Skeletal muscle satellite cell (primary cell): Measurements from ENCODE around the gene TLE4.
A peak's percentile ranks its signal among the peaks of the same experiment; 100 is the strongest.

Experiments
- H3K27me3 ChIP-seq: 2 replicates; pipeline ENCODE4 v1.7.0; 2013; ENCODE audit warnings: low read length; ENCODE audit not compliant: control insufficient read depth, insufficient read depth
- H3K36me3 ChIP-seq: 2 replicates; pipeline ENCODE4 v1.7.0; 2013; ENCODE audit warnings: mild to moderate bottlenecking, control low read depth, low read length; ENCODE audit not compliant: insufficient read depth
- H3K4me1 ChIP-seq: 2 replicates; pipeline ENCODE4 v1.7.0; 2013; ENCODE audit warnings: low read length; ENCODE audit not compliant: control insufficient read depth, insufficient read depth
- H3K4me2 ChIP-seq: 2 replicates; pipeline ENCODE4 v1.7.0; 2013; ENCODE audit warnings: mild to moderate bottlenecking, low read length
- H3K4me3 ChIP-seq: 2 replicates; pipeline ENCODE4 v1.7.0; 2013; ENCODE audit warnings: low read length
- H3K9ac ChIP-seq: 2 replicates; pipeline ENCODE4 v1.7.0; 2013; ENCODE audit warnings: mild to moderate bottlenecking, low read depth, low read length, moderate library complexity
- H3K9me3 ChIP-seq: replicated peaks from 2 replicates; pipeline ENCODE4 v1.7.0; 2013; ENCODE audit warnings: mild to moderate bottlenecking, control low read depth, low read length

Gene TLE4

DNA sequence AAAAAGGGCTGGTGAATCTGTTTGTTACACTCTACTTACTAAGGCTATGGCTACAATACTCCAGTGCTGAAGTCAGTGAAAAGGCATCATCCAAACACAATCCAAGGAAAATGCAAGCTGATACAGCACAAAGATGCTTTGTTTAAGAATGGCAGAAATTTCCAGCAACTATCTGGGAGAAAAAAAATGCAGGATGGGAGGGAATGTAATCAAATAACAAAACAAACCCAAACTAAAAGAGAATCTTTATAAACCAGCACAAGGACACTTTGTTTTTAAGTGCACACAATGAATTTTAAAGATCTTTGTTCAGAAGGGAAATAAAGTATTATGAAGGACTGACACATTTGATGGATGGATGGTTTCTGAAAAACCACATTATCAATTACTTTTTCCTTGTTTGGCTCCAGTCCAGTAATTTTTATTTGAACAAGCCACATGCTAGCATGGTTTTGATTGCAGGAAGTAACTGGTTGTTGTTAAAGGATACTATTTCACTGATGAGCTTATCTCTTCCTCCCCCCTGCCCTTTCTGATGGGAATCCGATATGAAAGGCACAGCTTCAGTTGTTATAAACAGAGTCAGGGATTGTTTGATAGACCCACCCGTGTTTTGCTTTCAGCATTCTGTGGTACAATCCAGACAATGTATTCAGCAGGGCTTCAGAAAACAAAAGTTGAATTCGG lies 12.1 kb upstream of the TLE4 start:
- H3K9ac ChIP-seq: no peak overlapping the region
- H3K4me2 ChIP-seq: no peak overlapping the region
- peaks cover 9% of the 10 kb centered on the region for H3K4me1 ChIP-seq
- no peaks in the 10 kb centered on the region for H3K9me3 ChIP-seq
- no peak overlapping the region for H3K4me3 ChIP-seq
- H3K27me3 ChIP-seq: no peaks in the 10 kb centered on the region
- H3K36me3 ChIP-seq: no peaks in the 10 kb centered on the region

DNA sequence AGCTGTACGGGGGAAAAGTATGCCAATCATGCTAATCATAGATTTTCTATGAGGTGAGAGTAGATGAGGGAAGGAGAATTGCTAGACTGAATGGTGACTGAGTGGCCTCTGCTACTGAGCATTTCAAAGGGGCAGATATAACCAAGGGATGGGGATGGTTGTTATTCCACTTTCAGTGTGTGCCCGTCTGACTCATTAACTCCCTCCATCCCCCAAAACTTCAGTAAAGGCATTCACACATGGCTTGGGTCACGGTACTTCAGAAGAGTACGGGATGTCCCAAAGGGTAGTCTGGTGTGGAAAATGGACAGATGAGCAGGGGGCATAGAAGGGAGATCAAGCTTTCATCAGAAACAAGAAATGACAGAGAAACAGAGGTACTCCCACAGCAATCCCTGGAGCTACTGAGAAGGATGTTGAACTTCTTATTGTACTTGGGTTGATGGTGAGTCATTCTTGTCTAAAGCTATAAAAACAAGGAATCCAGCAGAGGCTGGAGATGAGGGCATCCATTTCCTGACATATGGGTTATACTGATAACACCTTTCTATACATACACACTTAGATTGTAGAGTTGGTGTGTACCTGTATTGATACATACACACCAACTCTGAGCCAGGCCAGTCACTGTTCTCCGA lies 8.9 kb upstream of the TLE4 start:
- H3K4me3 ChIP-seq: no peak overlapping the region
- no peaks in the 10 kb centered on the region for H3K27me3 ChIP-seq
- no peaks in the 10 kb centered on the region for H3K9me3 ChIP-seq
- H3K4me2 ChIP-seq: peak overlapping the region; percentile 35
- no peak overlapping the region for H3K9ac ChIP-seq
- no peaks in the 10 kb centered on the region for H3K36me3 ChIP-seq
- H3K4me1 ChIP-seq: peaks cover 9% of the 10 kb centered on the region

DNA sequence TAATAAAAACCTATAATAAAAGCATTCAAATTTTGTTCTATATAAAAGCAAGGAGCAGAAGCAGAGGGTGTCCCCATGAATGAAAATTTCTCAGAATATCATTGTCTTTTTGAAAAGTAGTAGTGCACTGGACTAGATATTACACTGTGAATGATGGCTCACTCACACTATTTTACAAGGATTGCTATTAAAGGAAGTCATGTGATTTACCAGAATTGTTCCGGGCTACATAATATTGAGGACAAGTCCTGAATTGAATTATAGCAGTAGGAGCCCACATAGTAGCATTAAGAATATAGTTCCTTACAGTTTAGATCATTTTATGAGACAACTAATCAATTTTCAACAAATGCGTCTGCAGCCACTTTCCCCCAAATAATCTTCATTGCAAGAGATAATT lies 7.7 kb upstream of the TLE4 start:
- Histone ChIP-seq H3K36me3 (no peaks in the 10 kb centered on the region), H3K4me3 (no peak overlapping the region), H3K27me3 (no peaks in the 10 kb centered on the region), H3K4me1 (peaks cover 9% of the 10 kb centered on the region), H3K4me2 (no peak overlapping the region), H3K9me3 (no peaks in the 10 kb centered on the region), H3K9ac (no peak overlapping the region)

DNA sequence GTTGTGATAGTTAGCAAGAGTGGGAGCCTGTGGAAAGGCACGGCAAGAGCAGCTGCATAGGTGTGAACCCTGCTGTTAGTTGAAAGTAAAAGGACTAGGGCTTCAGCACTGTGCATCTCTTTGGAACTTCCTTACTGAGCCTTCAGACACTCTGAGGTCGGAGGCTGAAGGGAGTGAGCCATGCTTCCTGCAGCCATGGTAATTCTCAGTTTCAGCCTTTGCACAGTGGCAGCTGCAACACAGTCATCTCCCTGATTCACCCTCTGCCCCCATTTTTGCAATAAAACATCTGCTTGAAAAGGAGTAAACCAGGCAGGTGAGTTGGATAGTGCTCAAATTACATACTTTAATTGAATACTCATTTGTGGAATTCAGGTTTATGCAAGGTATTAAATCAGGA lies 6.5 kb upstream of the TLE4 start:
- Histone ChIP-seq H3K9me3 (no peaks in the 10 kb centered on the region), H3K36me3 (no peaks in the 10 kb centered on the region), H3K4me2 (no peak overlapping the region), H3K4me1 (peaks cover 13% of the 10 kb centered on the region), H3K9ac (no peak overlapping the region), H3K4me3 (no peak overlapping the region), H3K27me3 (no peaks in the 10 kb centered on the region)

DNA sequence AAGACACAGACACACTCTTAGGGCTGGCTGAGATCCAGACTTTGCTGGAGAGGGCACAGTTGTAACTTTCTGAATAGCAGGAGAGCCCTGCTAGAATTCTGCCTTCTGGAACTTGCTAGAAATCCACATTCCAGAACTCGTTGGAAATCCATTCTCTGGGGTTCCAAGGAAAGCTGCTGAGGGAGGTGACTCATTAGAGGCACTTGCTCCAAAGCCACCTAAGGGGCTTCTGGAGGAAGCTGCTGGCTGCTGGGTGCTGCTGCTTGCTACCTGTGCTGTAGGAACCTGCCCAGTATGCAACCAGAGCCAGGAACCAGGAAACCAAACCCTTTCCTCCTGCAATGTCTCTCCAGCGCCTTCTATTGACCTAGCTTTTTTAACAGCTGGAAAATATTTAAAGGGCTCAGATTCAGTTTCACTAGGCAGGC lies 4.1 kb upstream of the TLE4 start:
- H3K36me3 ChIP-seq: no peaks in the 10 kb centered on the region
- no peak overlapping the region for H3K9ac ChIP-seq
- no peaks in the 10 kb centered on the region for H3K27me3 ChIP-seq
- H3K4me1 ChIP-seq: peaks cover 11% of the 10 kb centered on the region
- no peak overlapping the region for H3K4me3 ChIP-seq
- H3K9me3 ChIP-seq: no peaks in the 10 kb centered on the region
- no peak overlapping the region for H3K4me2 ChIP-seq

DNA sequence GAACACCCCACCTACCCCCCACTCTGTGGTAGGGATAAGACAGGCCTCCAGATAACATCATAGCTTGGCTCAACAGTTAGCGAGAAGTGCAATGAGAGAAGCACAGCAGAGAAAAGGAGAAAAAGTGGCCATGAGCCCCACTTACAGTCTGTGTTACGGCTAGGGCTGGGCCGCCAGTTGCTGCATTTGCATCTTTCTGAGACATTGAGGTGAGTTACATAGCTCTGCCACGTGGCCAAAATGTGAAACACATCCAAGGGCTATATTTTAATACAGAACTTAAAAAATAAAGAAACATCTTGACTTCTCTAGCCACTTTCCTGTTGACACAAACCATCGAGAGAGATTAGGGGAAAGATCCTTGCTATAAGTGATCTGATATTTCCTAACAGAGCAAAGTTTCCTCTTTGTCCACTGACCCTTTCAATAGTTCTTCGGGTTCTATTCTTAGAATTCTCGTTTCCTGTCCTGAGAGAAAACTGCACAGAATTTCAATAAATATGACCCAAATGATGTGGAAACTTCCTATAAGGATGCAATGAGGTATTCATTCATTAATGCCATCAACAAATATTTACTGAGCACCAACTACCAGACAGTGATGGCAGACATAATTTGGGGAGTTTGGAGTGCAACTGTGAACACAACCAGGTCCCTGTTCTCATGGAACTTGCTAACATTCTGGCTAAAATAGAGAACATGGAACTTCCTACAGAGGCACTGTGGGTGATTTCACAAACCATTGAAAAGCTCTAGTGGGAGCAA lies 3.2 kb upstream of the TLE4 start:
- Histone ChIP-seq H3K36me3 (no peaks in the 10 kb centered on the region), H3K9ac (no peak overlapping the region), H3K4me3 (no peak overlapping the region), H3K4me2 (no peak overlapping the region), H3K27me3 (no peaks in the 10 kb centered on the region), H3K9me3 (no peaks in the 10 kb centered on the region), H3K4me1 (peaks cover 4% of the 10 kb centered on the region)

DNA sequence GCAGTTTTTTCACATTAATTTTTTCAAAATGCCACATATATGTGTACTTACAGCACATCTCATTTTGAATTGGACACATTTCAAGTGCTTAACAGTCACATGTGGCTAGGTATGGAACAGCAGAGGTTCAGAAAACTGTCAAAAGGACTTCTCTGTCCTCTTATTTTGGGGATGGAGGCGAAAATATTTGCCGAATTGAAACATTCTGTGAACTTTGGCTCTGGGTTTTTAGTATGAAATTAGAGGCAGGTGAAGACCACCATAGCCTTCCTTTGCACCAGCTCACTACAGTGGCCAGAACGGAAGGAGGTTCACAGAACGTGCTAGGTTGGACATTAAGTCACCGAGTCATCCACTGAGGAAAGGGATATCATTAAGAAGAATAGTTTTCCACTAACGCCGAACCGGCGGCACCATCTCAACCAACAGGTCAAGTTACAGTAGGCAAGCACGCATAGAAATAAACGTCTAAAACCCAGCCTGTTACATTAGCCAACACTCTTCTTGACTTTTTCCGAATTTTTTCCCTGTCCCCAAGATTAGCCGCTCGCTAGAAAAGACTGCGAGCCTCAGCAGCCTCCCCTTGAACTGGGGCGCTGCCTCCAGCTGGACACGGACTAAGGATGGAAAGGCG lies 1.8 kb upstream of the TLE4 start:
- Histone ChIP-seq H3K36me3 (no peaks in the 10 kb centered on the region), H3K9me3 (no peaks in the 10 kb centered on the region), H3K4me3 (peak overlapping the region; percentile 90), H3K27me3 (no peaks in the 10 kb centered on the region), H3K4me2 (peak overlapping the region; percentile 98), H3K4me1 (peaks cover 4% of the 10 kb centered on the region), H3K9ac (peak overlapping the region; percentile 91)

DNA sequence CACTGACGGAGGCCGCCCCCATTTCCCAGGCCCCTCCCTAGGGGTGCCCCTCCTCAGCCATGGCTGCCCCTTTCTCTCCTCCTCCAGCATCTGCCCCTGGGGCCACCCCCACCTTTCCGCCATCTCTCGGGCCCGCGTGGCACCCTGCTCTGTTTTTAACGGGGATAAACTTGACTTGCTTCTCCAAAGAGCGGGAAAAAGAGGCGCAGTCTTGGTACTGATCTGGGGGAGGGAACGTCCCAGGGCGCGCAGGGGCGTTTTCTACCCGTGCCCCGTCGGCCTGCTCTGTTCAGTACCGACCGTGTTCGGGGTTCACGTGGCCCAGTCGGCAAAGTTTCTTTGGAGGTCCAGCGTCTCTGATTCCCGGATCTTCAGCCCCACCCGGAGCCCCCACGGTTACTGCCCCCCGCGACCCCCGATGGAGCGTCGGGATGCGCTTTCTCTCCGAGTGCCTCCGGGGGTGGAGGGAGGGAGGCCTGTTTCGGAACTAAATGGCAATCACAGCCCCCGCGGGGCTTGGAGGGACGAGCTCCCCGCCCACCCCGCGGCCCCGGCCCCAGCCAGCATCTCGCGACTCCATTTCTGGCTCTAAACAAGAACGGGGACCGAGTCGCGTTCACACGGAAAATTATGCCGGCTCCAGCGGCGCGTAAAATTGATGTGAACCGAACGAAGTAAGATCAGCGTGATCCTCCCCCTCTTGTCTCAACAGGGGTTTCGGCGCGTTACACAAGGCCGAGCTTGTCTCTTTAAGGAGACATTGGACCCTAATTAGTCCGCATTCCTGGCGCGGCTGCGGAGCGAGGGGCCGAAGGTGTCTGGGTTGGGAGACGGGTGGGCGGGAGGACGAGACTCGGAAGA lies 1.1 kb upstream of the TLE4 start:
- peak overlapping the region; percentile 98 for H3K4me2 ChIP-seq
- peaks cover 9% of the 10 kb centered on the region for H3K4me1 ChIP-seq
- no peaks in the 10 kb centered on the region for H3K9me3 ChIP-seq
- no peaks in the 10 kb centered on the region for H3K27me3 ChIP-seq
- H3K36me3 ChIP-seq: no peaks in the 10 kb centered on the region
- H3K4me3 ChIP-seq: peak overlapping the region; percentile 90
- peak overlapping the region; percentile 91 for H3K9ac ChIP-seq

DNA sequence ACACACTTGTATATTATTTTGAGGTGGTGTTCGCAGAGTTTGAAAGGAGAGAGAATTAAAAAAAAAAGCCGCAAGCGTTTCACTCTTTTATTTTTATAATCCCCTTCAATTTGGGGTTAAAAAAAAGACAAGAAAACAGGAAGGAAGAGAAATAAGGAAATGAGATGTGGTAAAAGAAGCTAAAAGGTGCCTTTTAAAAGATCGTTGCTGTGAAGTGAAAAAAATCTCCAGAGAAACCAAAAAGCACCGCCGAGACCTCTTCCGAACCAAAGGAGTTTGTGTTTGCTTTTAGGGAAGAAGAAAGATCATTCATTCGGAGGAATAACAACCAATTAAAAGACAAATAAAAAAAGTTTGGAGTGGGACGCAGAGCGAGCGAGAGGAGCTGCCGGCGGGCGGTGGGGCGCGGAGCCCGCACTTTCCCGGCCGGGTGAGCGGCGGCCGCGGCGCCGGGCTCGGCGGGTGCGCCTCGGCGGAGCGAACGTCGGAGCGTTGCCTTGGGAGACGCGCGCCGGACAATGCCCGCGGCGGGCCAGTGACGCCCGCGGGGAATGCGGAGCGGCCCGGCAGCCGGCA lies 355 bp downstream of the TLE4 start:
- H3K4me3 ChIP-seq: peak overlapping the region; percentile 93
- no peaks in the 10 kb centered on the region for H3K36me3 ChIP-seq
- peak overlapping the region; percentile 92 for H3K4me2 ChIP-seq
- H3K9ac ChIP-seq: peak overlapping the region; percentile 98
- no peaks in the 10 kb centered on the region for H3K9me3 ChIP-seq
- H3K4me1 ChIP-seq: peaks cover 21% of the 10 kb centered on the region
- H3K27me3 ChIP-seq: no peaks in the 10 kb centered on the region

DNA sequence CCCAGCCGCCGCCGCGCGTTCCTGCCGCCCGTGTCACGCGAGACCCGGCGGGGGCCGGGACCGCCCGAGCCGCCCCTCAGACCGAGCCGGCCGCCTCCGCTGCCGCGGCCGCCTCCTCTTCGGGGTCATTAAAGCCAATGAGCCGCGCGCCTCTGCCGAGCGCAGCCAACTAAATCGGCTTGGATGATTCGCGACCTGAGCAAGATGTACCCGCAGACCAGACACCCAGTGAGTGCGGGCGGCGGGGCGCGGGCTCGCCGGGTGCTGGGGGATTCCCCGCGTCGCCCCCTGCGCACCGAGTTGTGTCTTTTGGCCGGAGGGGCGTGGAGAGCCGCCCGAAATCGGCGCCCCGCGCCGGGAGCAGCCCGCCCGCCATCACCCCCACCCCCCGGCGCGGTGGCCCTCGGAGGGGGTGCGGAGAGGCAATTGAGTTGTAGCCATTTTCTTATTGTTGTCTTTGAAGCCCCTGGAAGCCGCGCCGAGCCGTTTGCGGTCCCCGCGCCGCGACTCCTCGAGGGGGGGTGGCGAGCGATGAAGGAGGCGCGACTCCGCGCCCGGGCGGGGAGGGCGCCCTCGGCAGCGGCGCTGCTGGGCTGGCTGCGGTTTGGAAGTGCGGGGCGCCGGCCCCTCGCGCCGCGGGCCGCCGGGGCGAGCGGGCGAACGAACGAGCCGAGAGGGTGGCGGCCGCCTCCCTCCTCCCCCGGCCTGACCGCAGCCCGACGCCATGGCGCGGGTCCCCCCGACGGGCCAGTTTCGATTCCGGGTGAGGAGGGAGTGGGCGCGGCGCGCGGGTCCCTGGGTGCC lies 1.0 kb downstream of the TLE4 start:
- Histone ChIP-seq H3K27me3 (no peaks in the 10 kb centered on the region), H3K9me3 (no peaks in the 10 kb centered on the region), H3K4me1 (peaks cover 28% of the 10 kb centered on the region), H3K4me3 (peak overlapping the region; percentile 93), H3K9ac (peak overlapping the region; percentile 98), H3K36me3 (no peaks in the 10 kb centered on the region), H3K4me2 (peak overlapping the region; percentile 92)
